ENCODE data around the gene PSMG1. TPM values are rescaled to one million over a fixed set of nuclear protein-coding genes. Genes with fewer than 3 reads are reported as not detected.

The PSMG1 gene
- total and polyA plus RNA-seq, 9 of the 15 experiments (the other 6 are each of a cell fraction or from before 2014, with no cell fraction given) = 54.5 to 427 (median 328) TPM

- TF ChIP-seq MTA2 (IDR thresholded peaks at IDR 0.05; ENCODE audit: low read depth) = 0 out of 2 replicates have a peak, but pooled peaks have one; percentile 5
- no peak for TF ChIP-seq DEAF1 (CRISPR knock-in tag; IDR thresholded peaks at IDR 0.05)
- peak; percentile 67; the same call in 1 of the 2 replicates for TF ChIP-seq ZNF592 (IDR thresholded peaks at IDR 0.05)
- TF ChIP-seq HOXB6 (CRISPR knock-in tag; IDR thresholded peaks at IDR 0.05; ENCODE audit: borderline replicate concordance) = no peak
- no peak for TF ChIP-seq ZNF740 (CRISPR knock-in tag; IDR thresholded peaks at IDR 0.05)
- TF ChIP-seq ZNF740 (tag; IDR thresholded peaks at IDR 0.05) = peak in 1 of 2 experiments; percentile 79; a peak in 1 of 4 replicates
- peak; percentile 62 for TF ChIP-seq GATA2 (CRISPR knock-in tag; IDR thresholded peaks at IDR 0.05)
- no peak for TF ChIP-seq ATF1 (CRISPR knock-in tag; IDR thresholded peaks at IDR 0.05)
- peak; percentile 80 for TF ChIP-seq ATF1 (tag; IDR thresholded peaks at IDR 0.05)
- TF ChIP-seq MECOM (CRISPR knock-in tag; IDR thresholded peaks at IDR 0.05) = peak; percentile 55; the same call in 1 of the 2 replicates
- TF ChIP-seq ELF1 (tag; IDR thresholded peaks at IDR 0.05) = no peak
- TF ChIP-seq ZBTB26 (CRISPR knock-in tag; IDR thresholded peaks at IDR 0.05) = no peak
- TF ChIP-seq GABPA (tag; conservative IDR thresholded peaks at IDR 0.05; ENCODE audit: low read depth) = 0 out of 2 replicates have a peak, but pooled peaks have one; percentile 43
- 0 out of 2 replicates have a peak, but pooled peaks have one; percentile 43 for TF ChIP-seq MEF2D (tag; conservative IDR thresholded peaks at IDR 0.05; ENCODE audit: low read depth)
- TF ChIP-seq CREM (IDR thresholded peaks at IDR 0.05; ENCODE audit: low read depth) = peak; percentile 80
- TF ChIP-seq PBX2 (CRISPR knock-in tag; IDR thresholded peaks at IDR 0.05; ENCODE audit: low read depth) = no peak
- peak; percentile 34; the same call in 1 of the 2 replicates for TF ChIP-seq PBX2 (tag; conservative IDR thresholded peaks at IDR 0.05; ENCODE audit: low read depth)
Observed at GRCh38 chr21:39208624-39209333, 25.5 kb upstream of the PSMG1 start (continued).
